ENCODE results near the gene TCTN1. TPM values are rescaled to one million over a fixed set of nuclear protein-coding genes. Genes with fewer than 3 reads are reported as not detected.

The TCTN1 gene
- total and polyA plus RNA-seq, 9 of the 15 experiments (the other 6 are each of a cell fraction or from before 2014, with no cell fraction given) = 0.32 to 12.5 (median 4.0) TPM

GRCh38 chr12:110600254-110600653 lies 13.7 kb upstream of the TCTN1 start (continued):
- TF ChIP-seq REST (IDR thresholded peaks at IDR 0.05; ENCODE audit: borderline replicate concordance) (peak; percentile 89; the same call in 1 of the 2 replicates), REST (CRISPR knock-in tag; IDR thresholded peaks at IDR 0.05; ENCODE audit: low read depth) (no peak)
